HuH-7.5 (cell line): ENCODE results near the gene FOCAD.
"Not testable (repeated sequence)": the region's sequence is repeated elsewhere in the genome, so short reads cannot be mapped to it uniquely, and the experiment has no call there.

ENCODE experiments used
- DNase-seq: peaks from one replicate; pipeline ENCODE4 v3.0.0; 2011; ENCODE audit warnings: low spot score

The FOCAD gene

DNA sequence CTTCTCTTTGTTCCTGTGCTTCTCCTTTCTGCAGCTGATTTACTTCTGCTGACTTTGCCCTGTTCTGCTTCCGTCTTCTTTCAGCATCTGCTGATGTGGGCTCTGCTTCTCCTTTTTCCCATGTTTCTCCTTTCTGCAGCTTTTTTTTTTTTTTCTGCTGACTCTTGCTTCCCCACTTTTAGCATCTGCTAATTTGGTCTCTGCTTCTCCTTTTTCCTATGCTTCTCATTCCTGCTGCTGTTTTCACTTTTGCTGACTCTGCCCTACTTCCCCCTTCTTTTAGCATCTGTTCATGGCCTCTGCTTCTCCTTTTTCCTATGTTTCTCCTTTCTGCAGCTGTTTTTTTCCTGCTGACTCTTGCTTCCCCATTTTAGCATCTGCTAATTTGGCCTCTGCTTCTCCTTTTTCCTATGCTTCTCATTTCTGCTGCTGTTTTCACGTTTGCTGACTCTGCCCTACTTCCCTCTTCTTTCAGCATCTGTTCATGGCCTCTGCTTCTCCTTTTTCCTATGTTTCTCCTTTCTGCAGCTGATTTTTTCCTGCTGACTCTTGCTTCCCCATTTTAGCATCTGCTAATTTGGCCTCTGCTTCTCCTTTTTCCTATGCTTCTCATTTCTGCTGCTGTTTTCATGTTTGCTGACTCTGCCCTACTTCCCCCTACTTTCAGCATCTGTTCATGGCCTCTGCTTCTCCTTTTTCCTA, 289.3 kb downstream of the FOCAD start:
- not testable (repeated sequence) for DNase-seq

DNA sequence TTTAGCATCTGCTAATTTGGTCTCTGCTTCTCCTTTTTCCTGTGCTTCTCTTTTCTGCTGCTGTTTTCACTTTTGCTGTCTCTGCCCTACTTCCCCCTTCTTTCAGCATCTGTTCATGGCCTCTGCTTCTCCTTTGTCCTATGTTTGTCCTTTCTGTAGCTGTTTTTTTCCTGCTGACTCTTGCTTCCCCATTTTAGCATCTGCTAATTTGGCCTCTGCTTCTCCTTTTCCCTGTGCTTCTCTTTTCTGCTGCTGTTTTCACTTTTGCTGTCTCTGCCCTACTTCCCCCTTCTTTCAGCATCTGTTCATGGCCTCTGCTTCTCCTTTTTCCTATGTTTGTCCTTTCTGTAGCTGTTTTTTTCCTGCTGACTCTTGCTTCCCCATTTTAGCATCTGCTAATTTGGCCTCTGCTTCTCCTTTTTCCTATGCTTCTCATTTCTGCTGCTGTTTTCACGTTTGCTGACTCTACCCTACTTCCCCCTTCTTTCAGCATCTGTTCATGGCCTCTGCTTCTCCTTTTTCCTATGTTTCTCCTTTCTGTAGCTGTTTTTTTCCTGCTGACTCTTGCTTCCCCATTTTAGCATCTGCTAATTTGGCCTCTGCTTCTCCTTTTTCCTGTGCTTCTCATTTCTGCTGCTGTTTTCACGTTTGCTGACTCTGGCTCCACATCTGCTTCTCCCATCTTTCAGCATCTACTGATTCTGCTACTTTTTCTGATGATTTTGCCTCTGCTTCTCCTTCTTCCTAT, 290.3 kb downstream of the FOCAD start:
- DNase-seq: not testable (repeated sequence)

DNA sequence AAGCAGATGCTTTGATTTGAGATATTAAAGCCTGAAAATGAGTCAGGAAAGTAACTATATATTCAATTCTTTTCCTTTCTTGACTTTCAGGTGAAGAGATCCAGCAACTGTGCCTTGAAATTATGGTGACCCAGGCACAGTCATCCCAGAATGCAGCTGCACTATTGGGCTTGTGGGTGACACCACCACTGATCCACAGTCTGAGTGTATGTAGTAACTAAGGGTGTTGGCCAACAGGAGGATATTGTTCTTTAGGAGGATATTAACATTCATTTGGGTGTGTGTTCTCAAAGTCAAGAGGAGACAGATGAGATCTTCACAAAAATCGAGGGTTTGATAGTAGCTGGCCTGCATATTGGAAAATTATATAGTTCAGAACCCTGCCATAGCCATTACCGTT, 294.2 kb downstream of the FOCAD start:
- DNase-seq: no peak

DNA sequence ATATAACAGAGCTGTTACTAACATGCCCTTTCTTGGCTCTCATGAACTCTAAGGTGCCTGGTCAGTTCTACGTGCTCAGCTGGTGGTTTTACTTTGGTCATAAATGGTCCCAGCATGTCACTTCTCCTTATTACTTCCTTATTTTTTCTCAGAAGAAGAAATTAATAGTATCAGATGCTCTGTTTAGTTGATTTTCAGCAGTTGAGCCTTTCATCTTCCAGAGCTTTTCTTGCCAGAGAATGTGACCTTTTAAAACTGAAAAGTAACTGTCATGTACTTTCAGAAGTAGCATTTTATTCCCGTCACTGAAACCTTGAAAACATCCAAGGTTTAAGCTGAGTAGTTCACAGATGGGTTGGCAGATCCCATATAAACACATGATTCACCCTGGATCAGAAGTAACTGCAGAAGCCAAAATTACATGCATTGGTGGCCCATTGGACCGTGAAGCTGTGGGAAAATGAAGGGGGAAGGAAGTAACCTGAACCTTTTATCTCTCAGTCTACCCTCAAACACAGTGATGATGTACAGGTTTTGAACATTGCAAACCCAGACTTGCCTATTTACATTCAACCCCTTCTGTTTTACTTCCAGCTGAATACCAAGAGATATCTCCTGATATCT, 296.9 kb downstream of the FOCAD start:
- DNase-seq: no peak

DNA sequence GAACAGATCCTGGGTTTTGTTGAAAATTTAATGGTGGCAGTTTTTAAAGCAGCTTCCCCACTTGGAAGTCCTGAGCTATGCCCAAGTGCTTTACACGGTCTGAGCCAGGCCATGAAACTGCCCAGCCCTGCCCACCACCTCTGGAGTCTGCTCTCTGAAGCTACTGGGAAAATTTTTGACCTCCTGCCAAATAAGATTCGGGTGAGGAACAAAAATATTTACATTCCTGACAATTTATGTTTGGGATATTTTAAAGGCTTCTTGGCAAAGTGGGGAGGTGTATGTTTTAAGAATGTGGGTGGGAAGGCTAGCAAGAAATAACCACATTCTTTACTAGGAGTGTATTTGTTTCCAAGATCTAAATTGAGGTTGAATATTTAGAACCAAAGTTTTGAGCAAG, 297.4 kb downstream of the FOCAD start:
- DNase-seq: no peak

DNA sequence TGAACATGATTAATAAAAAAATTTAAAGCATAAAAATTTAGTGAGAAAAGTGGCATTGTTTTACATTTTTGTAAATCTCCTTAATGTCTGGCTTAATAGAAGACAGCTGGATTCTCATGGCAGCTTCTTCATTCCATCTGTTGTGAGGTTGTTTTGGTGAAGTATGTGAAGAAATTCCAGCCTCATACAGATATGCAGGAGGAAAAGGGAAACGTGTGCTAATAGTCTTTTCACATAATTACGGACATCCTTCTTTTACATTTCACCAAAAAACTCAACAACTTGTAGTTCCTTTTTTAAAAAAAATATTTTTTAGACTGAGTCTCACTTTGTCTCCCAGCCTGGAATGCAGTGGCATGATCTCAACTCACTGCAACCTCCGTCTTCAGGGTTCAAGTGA, 300.4 kb downstream of the FOCAD start:
- DNase-seq: no peak

DNA sequence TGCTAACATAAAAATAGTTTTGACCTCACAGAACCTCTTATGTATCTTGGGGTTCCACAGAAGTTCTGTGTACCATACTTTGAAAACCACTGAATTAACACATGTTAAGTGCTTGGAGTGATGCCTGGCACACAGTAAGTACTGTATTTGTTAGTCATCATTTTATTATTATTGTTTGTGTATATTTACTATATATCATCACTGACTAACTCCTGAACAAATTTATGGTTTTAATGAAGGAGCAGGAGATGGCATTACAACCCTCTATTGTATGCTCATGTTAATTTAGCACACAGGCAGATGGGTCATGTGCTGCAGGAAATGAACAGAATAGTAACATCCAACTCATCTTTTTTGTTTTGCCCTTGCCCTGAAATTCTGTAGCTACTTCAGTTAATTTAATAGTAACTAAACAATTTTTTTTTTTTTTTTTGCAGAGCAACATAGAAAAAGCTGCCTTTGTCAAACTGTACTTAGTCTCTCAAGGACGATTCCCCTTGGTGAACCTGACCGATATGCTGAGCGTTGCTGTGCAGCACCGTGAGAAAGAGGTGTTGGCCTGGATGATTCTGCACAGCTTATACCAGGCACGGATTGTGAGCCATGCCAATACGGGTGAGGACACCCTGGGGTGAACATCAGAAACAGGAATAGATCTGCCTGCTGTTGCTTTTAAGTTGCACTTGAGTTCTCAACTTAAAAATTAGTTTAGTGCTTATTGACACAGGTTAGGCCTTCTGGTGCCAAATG, 302.0 kb downstream of the FOCAD start:
- no peak for DNase-seq

DNA sequence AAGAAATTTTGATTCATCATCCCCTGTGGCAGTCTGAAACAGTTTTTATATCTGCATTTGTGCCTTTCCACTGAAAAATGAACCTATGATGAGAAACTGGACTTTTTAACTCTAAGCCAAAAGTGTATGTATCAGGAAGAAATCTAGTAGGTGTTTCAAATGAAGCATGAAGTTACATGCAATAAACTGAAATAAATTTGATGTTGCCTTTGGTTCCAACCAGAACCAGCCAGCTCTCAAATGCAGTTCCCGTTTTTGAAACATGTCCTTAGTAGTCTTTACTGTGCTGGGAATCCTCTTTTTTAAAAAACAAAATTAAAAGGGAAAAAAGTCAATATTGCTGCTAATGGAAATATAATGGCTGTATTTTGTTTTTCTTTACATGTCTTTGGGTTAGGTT, 303.5 kb downstream of the FOCAD start:
- no peak for DNase-seq

DNA sequence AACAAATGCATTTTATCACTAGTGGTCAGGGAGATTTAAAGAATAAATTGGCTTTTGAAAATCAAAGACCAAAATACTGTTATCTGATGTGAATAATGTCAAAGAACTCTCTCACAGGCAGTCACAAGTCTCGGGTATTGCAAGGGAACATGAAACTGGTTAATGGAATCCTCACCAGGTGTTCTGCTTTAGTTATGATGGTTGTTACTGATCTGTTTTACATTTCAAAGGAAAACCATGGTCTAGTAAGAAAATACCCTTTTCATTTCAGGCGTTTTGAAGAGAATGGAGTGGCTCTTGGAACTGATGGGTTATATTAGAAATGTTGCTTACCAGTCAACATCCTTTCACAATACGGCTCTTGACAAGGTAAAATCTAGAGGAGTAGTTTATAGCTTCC, 304.0 kb downstream of the FOCAD start:
- no peak for DNase-seq

DNA sequence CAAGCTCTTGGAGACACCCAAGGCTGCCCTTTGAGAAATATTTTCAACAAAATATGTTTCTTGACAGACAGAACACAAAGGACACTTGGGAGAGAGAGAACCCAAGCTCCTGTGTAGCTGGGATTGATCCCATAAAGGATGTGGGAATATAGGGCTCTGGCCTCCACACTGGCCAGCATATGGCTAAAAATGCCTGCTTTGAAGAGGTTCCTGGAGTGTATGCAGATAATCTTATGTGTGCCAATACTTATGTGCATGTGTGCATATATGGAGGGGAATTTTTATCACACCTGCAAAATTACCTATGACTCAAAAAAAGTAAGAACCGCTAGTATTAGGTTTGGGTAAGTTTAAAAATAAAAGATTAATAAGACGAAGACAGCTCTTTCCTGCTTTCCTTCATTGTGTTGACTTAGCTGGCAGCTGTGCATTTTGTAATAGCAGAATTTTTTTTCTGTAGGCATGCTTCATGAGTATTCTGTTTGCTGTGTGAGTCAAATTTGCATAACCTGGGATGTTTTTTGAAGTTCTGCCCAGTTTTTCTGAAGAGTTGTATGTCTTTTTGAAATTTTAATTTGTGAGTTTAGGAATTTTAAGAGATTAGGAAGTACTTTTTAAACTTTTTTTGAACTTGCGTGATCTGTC, 304.7 kb downstream of the FOCAD start:
- no peak for DNase-seq

DNA sequence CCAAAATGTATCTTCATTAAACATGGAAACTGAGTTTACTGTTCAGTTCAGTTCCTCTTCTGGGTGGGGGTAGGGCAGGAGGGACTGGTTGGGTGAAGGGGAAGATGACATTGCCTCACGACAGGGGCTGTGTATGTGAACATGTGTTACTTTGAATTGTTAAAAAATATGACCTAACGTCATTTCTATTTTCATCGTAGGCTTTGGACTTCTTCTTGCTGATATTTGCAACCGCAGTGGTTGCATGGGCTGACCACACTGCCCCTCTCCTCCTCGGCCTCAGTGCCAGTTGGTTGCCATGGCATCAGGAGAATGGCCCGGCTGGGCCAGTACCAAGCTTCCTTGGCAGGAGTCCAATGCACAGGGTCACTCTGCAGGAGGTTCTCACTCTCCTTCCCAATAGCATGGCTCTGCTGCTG, 305.9 kb downstream of the FOCAD start:
- DNase-seq: no peak

DNA sequence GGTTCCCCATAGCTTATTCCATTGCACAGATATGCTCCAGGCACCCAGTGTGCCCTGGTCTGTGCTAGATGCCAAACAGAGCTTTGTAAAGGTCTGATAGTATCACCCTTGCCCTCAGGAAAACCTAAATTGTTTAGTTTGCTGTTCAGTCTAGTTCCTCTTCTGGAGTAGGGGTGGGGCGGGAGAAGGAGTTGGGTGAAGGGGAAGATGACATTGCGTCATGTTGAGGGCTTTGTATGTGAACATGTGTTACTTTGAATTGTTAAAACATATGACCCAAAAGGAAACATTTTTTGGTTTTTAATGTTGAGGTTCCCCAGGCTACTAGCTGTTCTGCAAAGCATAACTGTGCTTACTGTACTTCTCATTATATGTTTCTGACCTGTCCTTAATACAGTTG, 306.8 kb downstream of the FOCAD start:
- DNase-seq: no peak

DNA sequence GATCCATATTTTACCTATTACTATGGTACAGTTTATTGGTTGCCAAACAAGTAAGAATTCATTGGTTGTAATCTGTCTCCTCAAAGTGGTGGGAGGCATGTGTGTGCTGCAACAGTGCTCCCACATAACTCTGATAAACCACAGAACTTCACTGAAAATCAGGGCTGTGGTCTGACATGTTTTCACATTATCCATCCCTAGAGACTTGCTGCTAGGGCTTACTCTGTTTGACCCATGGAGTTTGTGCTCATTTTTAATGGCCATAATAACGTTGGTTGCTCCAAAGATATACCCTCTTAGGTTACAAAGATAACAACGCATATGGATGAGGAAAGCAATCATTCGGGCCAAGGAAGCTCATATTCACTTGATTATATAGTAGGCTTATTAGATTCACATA, 310.4 kb downstream of the FOCAD start:
- no peak for DNase-seq

DNA sequence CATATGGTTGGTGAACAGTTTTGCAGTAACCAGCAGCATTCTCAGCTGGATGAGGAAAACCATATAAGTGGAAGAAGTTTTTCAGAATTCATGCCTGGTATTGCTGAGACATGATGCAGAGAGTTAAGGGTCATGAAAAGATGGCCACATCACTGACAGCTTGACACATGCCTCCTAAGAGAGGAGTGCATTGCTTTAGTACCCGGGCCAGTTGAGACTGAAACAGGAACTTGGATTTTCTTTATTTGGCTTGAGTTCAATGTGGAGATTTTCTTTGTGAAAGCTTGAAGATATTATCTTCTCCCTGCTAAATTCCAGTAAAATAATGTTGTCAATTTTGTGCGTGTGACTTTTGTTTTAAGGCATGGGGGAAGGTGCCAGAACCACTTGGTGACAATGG, 311.6 kb downstream of the FOCAD start:
- no peak for DNase-seq

DNA sequence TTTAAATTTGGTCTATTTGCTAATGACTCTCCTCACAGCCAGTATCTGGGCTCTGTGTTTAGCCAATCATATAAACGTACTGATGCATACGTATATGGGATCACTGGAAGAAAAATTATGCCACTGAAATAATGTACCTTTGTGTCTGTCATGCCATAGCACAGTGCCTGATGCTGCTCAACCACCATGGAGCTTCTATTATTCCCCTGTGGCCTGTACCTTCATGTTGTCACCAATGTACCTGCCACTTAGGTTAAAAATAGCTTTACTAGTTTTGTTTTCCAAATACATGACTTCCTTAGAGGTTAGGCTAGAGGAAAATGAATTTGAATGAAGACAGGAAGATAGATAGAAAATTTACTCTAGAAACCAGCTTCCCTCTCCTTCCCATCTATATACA, 312.8 kb downstream of the FOCAD start:
- DNase-seq: no peak

DNA sequence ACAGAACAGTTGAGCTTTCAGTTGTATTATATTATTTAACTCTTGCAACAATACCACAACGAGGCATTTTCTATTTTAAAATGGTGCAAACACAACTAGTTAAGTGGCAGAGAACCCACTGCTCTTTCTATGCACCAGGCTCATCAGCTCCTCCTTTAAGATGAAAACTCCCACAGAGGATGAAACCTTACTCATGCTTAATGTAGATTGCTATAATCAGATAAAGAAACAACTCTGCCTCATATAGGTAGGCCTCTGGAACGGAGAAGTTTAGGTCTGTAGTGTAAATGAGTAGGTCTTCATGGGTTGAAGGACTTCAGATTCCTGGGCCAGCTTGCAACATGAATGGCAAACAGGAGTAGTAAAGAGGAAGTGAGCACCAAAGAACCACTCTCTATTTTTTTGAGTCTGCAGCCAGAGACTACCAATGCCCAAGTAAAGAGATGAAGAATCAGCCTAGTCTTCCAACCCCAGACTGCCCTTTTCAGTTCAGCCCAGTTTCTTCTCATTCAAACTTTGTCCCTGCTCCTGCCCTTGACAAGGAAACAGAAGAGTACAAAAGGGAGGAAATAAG, 313.5 kb downstream of the FOCAD start:
- no peak for DNase-seq

DNA sequence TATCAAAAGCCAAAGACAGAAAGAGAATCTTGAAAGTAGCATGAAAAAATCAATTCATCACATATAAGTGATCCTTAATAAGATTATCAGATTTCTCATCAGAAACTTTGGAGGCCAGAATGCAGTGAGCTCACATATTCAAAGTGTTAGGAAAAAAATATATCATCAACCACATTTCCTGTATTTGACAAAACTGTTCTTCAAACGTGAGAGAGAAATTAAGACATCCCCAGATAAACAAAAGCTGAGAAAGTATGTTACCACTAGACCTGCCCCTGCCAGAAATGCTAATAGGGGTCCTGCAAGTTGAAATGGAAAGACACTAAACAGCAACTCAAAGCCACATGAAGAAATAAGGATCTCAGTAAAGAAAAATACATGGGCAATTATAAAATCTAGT, 317.5 kb downstream of the FOCAD start:
- no peak for DNase-seq

DNA sequence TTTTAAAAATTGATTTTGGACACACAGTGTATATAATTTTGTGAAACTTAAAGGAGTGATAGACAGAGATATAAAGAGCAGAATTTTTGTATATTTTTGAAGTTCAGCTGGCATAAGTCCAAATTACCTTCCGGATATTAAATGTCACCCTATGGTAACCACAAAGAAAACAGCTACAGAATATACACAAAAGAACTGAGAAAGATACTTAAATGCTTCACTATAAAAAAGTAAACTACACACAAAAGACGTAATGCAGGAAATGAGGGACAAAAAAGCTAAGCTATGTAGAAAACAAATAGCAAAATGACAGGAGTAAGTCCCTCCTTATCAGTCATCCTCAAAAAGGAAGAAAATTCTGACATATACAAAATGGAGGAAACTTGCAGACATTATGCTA, 318.0 kb downstream of the FOCAD start:
- DNase-seq: no peak

DNA sequence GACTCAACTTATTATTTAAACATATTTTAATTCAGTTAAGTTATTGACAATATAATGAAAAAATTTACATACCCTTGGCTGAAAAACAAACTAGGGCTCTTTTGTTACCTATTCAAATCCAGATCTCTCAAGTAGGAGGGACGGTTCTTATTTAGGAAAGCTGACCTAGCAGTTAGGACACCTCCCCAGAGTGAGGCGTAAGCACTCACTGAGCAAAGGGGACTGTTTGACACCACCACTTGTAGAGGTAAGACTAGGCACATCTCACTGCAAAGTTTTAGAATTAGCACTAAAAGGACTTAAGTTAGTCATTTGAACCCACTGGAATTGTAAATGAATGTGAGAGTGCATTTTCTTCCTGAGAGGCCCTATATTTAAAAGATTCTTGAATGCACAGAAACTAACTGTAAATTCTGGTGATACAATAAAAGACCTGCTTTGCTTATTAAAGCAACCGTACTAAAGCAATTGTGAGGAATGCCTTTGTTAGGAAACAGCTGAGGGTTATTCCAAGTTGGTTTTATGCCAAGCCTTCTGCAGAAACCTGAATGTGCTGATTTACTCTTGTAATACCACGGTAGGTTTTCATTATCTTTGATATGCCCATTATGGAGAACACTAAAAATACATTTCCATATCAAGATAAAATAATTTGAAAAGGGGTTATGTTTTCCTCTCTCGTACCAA, 331.2 kb downstream of the FOCAD start:
- no peak for DNase-seq

DNA sequence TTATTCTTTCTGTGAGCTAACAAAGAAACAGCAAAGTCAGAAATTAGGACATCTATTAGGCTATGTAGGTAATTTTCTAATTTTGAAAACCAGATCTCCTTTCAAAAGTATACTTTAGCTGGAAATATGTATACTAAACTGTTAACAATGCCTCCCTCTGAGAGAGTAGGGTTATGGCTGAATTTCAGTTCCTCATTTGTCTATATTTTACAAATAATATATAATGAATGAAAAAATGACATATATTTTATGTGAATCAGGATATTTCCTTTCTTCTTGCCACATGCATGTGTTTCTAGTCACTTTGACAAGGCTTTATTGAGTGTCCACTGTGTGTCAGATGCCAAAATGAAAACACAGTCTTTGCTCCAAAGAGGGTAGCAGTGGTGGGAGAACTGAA, 331.9 kb downstream of the FOCAD start:
- no peak for DNase-seq
